HCT116 (cell line): ENCODE data around the gene GNG12. TPM values are rescaled to one million over a fixed set of nuclear protein-coding genes. Genes with fewer than 3 reads are reported as not detected.

Experiments
- ATAC-seq: fragments of 200-7000 bp; cut with Tn5 transposase; 2 replicates; pipeline ENCODE4 v1.9.1; 2020; ENCODE audit warnings: mild to moderate bottlenecking, moderate library complexity
- BruUV-seq: library from RNA; stranded (reverse); fragments of 400-500 nt; replicated peaks from 2 replicates; lab custom pipeline; 2021; lab: Mats Ljungman, UMichigan
- CTCF ChIA-PET: fragments of 300-600 bp; sonication (Branson Sonifier 250); formaldehyde crosslinking; loops from one replicate; lab custom pipeline; 2021; ENCODE audit warnings: antibody characterized with exemption; lab: Charles Lee
- POLR2A ChIA-PET: fragments of 300-600, 350-600 bp; sonication (Branson Sonifier 250); formaldehyde crosslinking; loops from one replicate; lab custom pipeline; 2021; ENCODE audit warnings: antibody characterized with exemption; lab: Charles Lee
- RAD21 ChIA-PET, 2 experiments: fragments of 300-600 bp; sonication (Branson Sonifier 250); formaldehyde crosslinking; loops; one replicate each; lab custom pipeline; 2023; ENCODE audit warnings: low total read pairs in 2 of 2; ENCODE audit not compliant: uncharacterized antibody in 2 of 2, unreplicated experiment in 2 of 2, low non-redundant PET in 1 of 2; lab: Charles Lee
- DNase-seq: peaks from one replicate; pipeline ENCODE4 v3.0.0-alpha.2; 2010; ENCODE audit warnings: low read depth, low spot score
- H2AFZ ChIP-seq: fragments of 200-600 bp; shearing (Covaris generic), sonication (generic); 2 replicates; pipeline ENCODE4 v1.6.1; 2017; ENCODE audit warnings: low read depth, mixed run types, mixed read lengths, antibody characterized with exemption, low read length; ENCODE audit not compliant: poor library complexity, severe bottlenecking
- H3K27ac ChIP-seq: 2 replicates; pipeline ENCODE4 v1.5.1; 2012; ENCODE audit warnings: low read depth, low read length
- H3K27me3 ChIP-seq: fragments of 200-600 bp; sonication (generic); 2 replicates; pipeline ENCODE4 v1.6.1; 2016; ENCODE audit warnings: mixed run types, low read length, mixed read lengths; ENCODE audit not compliant: insufficient read depth
- H3K36me3 ChIP-seq, 2 experiments: fragments of 200-500 bp in 1 of 2; fragments of 200-600 bp in 1 of 2; sonication (Bioruptor generic) in 1 of 2; sonication (generic) in 1 of 2; 2 replicates each; pipeline versions ENCODE4 v1.5.1 to v1.6.1; 2014 to 2016; ENCODE audit warnings: low read length in 2 of 2, inconsistent platforms in 1 of 2, mixed read lengths in 1 of 2, mixed run types in 1 of 2; ENCODE audit not compliant: insufficient read depth in 2 of 2, control insufficient read depth in 1 of 2
- H3K4me1 ChIP-seq, 2 experiments: fragments of 200-600 bp in 1 of 2; sonication (generic) in 1 of 2; 2 replicates each; pipeline versions ENCODE4 v1.5.1 to v1.6.1; 2012 to 2017; ENCODE audit warnings: low read length in 2 of 2, inconsistent platforms in 1 of 2, mild to moderate bottlenecking in 1 of 2, mixed read lengths in 1 of 2, mixed run types in 1 of 2, moderate library complexity in 1 of 2; ENCODE audit not compliant: insufficient read depth in 2 of 2, control insufficient read depth in 1 of 2
- H3K4me2 ChIP-seq: fragments of 200-600 bp; sonication (generic); 2 replicates; pipeline ENCODE4 v1.6.1; 2017; ENCODE audit warnings: mixed run types, low read length, mixed read lengths
- H3K4me3 ChIP-seq, 2 experiments: fragments of 200-600 bp in 1 of 2; sonication (generic) in 1 of 2; replicated peaks in 1 of 2; 2 replicates each; pipeline ENCODE4 v1.5.1; 2011 to 2016; ENCODE audit warnings: low read length in 2 of 2, control low read depth in 1 of 2, low read depth in 1 of 2, mild to moderate bottlenecking in 1 of 2, mixed read lengths in 1 of 2, mixed run types in 1 of 2
- H3K79me2 ChIP-seq: fragments of 200-600 bp; sonication (generic); 2 replicates; pipeline ENCODE4 v1.6.1; 2017; ENCODE audit warnings: mild to moderate bottlenecking, mixed run types, low read length, moderate library complexity, mixed read lengths; ENCODE audit not compliant: insufficient read depth
- H3K9ac ChIP-seq: fragments of 200-600 bp; sonication (generic); 2 replicates; pipeline ENCODE4 v1.6.1; 2016; ENCODE audit warnings: low read length, mixed read lengths
- H3K9me2 ChIP-seq: fragments of 200-600 bp; sonication (generic), shearing (Covaris generic); 2 replicates; pipeline ENCODE4 v1.6.1; 2017; ENCODE audit warnings: mixed run types, mild to moderate bottlenecking, moderate library complexity; ENCODE audit not compliant: insufficient read depth
- H3K9me3 ChIP-seq, 2 experiments: fragments of 200-500 bp in 1 of 2; fragments of 200-600 bp in 1 of 2; sonication (Bioruptor generic) in 1 of 2; sonication (generic) in 1 of 2; 2 replicates each; pipeline ENCODE4 v1.6.1; 2014 to 2017; ENCODE audit warnings: low read length in 2 of 2, mixed read lengths in 2 of 2, inconsistent platforms in 1 of 2, low read depth in 1 of 2, mild to moderate bottlenecking in 1 of 2, mixed run types in 1 of 2, moderate library complexity in 1 of 2; ENCODE audit not compliant: control insufficient read depth in 1 of 2, insufficient read depth in 1 of 2
- H4K20me1 ChIP-seq: fragments of 200-600 bp; sonication (generic), shearing (Covaris generic); 2 replicates; pipeline ENCODE4 v1.6.1; 2017; ENCODE audit warnings: mixed run types, mild to moderate bottlenecking, moderate library complexity; ENCODE audit not compliant: insufficient read depth
- EZH2 ChIP-seq: fragments of 200-600 bp; sonication (generic); IDR thresholded peaks from 2 replicates; pipeline ENCODE4 v1.6.1; 2017; ENCODE audit warnings: antibody characterized with exemption, mixed run types
- POLR2A ChIP-seq: IDR thresholded peaks from 2 replicates; pipeline ENCODE4 v1.7.0; 2011; ENCODE audit warnings: borderline replicate concordance; ENCODE audit not compliant: insufficient read depth, insufficient read length; ENCODE audit errors: extremely low read depth
- intact Hi-C: fragments of 100-400 bp; cut with micrococcal nuclease; formaldehyde crosslinking; loops from 2 replicates; pipeline ENCODE4 v1.10.0; 2022
- total RNA-seq: library from RNA; stranded (reverse); gene quantifications from one replicate; pipeline ENCODE4 v1.2.1, GENCODE V29; 2021; ENCODE audit not compliant: unreplicated experiment
- TF ChIP-seq, protein P1 (sequence below): IDR thresholded peaks from 2 replicates; pipeline ENCODE4 v1.6.1; 2012; ENCODE audit warnings: low read depth

GNG12 gene
- total RNA-seq, 1 experiment from 2014 or later, result 49.6 TPM

DNA sequence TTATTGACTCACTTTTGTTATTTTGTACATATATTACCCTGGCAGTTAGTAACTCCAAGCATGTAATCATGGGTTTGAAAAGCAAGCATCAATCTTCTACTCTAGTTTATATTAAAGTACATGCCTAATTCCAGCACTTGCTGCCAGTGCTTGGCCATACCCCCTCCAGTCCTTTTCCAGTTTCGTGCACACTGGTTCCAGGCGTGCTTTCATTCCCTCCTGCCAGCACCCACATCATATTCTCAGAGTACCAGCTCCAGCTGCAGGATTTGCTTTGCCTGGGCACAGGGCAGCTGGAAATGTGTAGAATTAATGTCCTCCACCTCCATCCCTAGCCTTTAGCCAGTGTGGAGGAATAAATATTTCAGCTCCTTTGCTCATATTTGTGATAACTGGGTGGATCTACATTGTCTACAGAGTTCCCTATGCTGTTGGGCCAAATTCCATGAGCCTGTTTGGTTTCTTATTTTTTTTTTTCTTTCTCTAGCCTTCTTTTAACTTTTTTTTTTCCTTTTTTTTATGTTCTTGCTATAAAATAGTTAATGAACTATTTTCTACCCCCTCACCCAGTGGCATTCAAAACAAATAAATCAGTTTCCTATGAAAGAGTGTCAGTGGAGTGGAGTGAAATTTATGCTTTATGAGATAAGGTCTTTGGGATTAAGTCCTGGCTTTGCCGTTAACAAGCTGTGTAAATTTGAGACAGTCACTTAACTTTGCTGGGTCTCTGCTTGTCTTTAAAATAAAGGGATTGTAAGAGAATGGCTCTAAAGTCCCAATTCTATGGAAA is 2.6 kb upstream of the GNG12 start:
- no peak for ATAC-seq
- no peak for TF ChIP-seq EZH2
- TF ChIP-seq POLR2A, result no peak
- TF ChIP-seq, protein P1, sequence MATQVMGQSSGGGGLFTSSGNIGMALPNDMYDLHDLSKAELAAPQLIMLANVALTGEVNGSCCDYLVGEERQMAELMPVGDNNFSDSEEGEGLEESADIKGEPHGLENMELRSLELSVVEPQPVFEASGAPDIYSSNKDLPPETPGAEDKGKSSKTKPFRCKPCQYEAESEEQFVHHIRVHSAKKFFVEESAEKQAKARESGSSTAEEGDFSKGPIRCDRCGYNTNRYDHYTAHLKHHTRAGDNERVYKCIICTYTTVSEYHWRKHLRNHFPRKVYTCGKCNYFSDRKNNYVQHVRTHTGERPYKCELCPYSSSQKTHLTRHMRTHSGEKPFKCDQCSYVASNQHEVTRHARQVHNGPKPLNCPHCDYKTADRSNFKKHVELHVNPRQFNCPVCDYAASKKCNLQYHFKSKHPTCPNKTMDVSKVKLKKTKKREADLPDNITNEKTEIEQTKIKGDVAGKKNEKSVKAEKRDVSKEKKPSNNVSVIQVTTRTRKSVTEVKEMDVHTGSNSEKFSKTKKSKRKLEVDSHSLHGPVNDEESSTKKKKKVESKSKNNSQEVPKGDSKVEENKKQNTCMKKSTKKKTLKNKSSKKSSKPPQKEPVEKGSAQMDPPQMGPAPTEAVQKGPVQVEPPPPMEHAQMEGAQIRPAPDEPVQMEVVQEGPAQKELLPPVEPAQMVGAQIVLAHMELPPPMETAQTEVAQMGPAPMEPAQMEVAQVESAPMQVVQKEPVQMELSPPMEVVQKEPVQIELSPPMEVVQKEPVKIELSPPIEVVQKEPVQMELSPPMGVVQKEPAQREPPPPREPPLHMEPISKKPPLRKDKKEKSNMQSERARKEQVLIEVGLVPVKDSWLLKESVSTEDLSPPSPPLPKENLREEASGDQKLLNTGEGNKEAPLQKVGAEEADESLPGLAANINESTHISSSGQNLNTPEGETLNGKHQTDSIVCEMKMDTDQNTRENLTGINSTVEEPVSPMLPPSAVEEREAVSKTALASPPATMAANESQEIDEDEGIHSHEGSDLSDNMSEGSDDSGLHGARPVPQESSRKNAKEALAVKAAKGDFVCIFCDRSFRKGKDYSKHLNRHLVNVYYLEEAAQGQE, result no peak
- Histone ChIP-seq H2AFZ (no peak overlapping the region), H3K27ac (no peak overlapping the region), H3K4me3 (no peak overlapping the region), H3K9me2 (no peaks in the 10 kb centered on the region), H3K9me3 (no peaks in the 10 kb centered on the region), H3K4me1 (peaks cover 8 to 20% of the 10 kb centered on the region in 2 experiments; a peak in 3 of 4 replicates), H3K27me3 (no peaks in the 10 kb centered on the region), H3K79me2 (peaks cover 21% of the 10 kb centered on the region), H3K36me3 (no peaks in the 10 kb centered on the region), H4K20me1 (no peaks in the 10 kb centered on the region), H3K4me2 (no peak overlapping the region), H3K9ac (no peak overlapping the region)
- no peak for DNase-seq
- ChIA-PET POLR2A (interaction anchor here (0.8 kb wide), 1 partner anchor 151 kb away, joined by 3 read pairs; the partner anchor contains the start of gene GADD45A), CTCF (interaction anchor here (3.9 kb wide), 1 partner anchor 14 kb away, joined by 26 read pairs; no protein-coding TSS in a partner anchor), RAD21 (no interaction called here)
- BruUV-seq, result no TSS peak
- intact Hi-C loops, result loop anchor here (10.0 kb wide), 1 partner anchor 151 kb away; the partner anchor contains the start of gene GADD45A
